Neuronal stem cell (in vitro differentiated cells): ENCODE data around the gene GLTP.
"Not testable (repeated sequence)": the region's sequence is repeated elsewhere in the genome, so short reads cannot be mapped to it uniquely, and the experiment has no call there.

Experiments
- DNase-seq: peaks from one replicate; pipeline ENCODE4 v3.0.0-alpha.2; 2013; ENCODE audit warnings: low spot score
- H2AFZ ChIP-seq: one replicate; pipeline ENCODE4 v1.6.1; 2013; ENCODE audit warnings: mild to moderate bottlenecking, low read length, inconsistent platforms
- H2AK5ac ChIP-seq: 2 replicates; pipeline ENCODE4 v1.6.1; 2013; ENCODE audit warnings: low read depth, mild to moderate bottlenecking, inconsistent platforms, low read length, moderate library complexity, mixed read lengths
- H2BK120ac ChIP-seq: 2 replicates; pipeline ENCODE4 v1.6.1; 2013; ENCODE audit warnings: low read depth, mild to moderate bottlenecking, inconsistent platforms, low read length, moderate library complexity, mixed read lengths
- H2BK12ac ChIP-seq: one replicate; pipeline ENCODE4 v1.6.1; 2013; ENCODE audit warnings: low read length, inconsistent platforms
- H2BK15ac ChIP-seq: 2 replicates; pipeline ENCODE4 v1.6.1; 2013; ENCODE audit warnings: mild to moderate bottlenecking, low read length, inconsistent platforms, mixed read lengths
- H2BK5ac ChIP-seq: one replicate; pipeline ENCODE4 v1.6.1; 2013; ENCODE audit warnings: inconsistent platforms, mild to moderate bottlenecking, low read length, moderate library complexity
- H3K14ac ChIP-seq: one replicate; pipeline ENCODE4 v1.6.1; 2013; ENCODE audit warnings: low read length, inconsistent platforms
- H3K18ac ChIP-seq: 2 replicates; pipeline ENCODE4 v1.6.1; 2013; ENCODE audit warnings: low read length, inconsistent platforms
- H3K23ac ChIP-seq: 2 replicates; pipeline ENCODE4 v1.6.1; 2013; ENCODE audit warnings: low read depth, mild to moderate bottlenecking, mixed read lengths, low read length, inconsistent platforms; ENCODE audit not compliant: poor library complexity
- H3K27ac ChIP-seq: replicated peaks from 3 replicates; pipeline ENCODE4 v1.5.1; 2013; ENCODE audit warnings: low read length, inconsistent platforms
- H3K27me3 ChIP-seq, 3 experiments: 2 replicates each; pipeline ENCODE4 v1.6.1; 2013; ENCODE audit warnings: low read length in 3 of 3, mild to moderate bottlenecking in 2 of 3, inconsistent platforms in 1 of 3, low read depth in 1 of 3, mixed read lengths in 1 of 3, moderate library complexity in 1 of 3; ENCODE audit not compliant: control insufficient read depth in 3 of 3, insufficient read depth in 3 of 3
- H3K36me3 ChIP-seq, 2 donors: replicated peaks in 1 of 2; 2 replicates each; pipeline ENCODE4 v1.6.1; 2013; ENCODE audit warnings: low read length in 2 of 2; ENCODE audit not compliant: control insufficient read depth in 2 of 2, insufficient read depth in 2 of 2
- H3K4ac ChIP-seq: 2 replicates; pipeline ENCODE4 v1.6.1; 2013; ENCODE audit warnings: inconsistent platforms, mild to moderate bottlenecking, low read length, moderate library complexity
- H3K4me1 ChIP-seq, 2 donors: 1 replicate in 1 of 2; 2 replicates in 1 of 2; pipeline ENCODE4 v1.6.1; 2013; ENCODE audit warnings: low read length in 2 of 2, low read depth in 1 of 2; ENCODE audit not compliant: control insufficient read depth in 2 of 2, insufficient read depth in 1 of 2
- H3K4me2 ChIP-seq: one replicate; pipeline ENCODE4 v1.6.1; 2013; ENCODE audit warnings: mild to moderate bottlenecking, low read length, inconsistent platforms; ENCODE audit not compliant: insufficient read depth, poor library complexity, severe bottlenecking
- H3K4me3 ChIP-seq, 2 donors: 2 replicates each; pipeline ENCODE4 v1.5.1; 2013; ENCODE audit warnings: low read length in 2 of 2, mild to moderate bottlenecking in 2 of 2, inconsistent platforms in 1 of 2, moderate library complexity in 1 of 2
- H3K79me1 ChIP-seq: one replicate; pipeline ENCODE4 v1.6.1; 2013; ENCODE audit warnings: low read depth, mild to moderate bottlenecking, inconsistent platforms, low read length, moderate library complexity
- H3K9ac ChIP-seq: one replicate; pipeline ENCODE4 v1.6.1; 2013; ENCODE audit warnings: mild to moderate bottlenecking, low read depth, low read length, inconsistent platforms; ENCODE audit not compliant: poor library complexity
- H3K9me3 ChIP-seq, 2 donors: replicated peaks in 1 of 2; 2 replicates each; pipeline versions ENCODE3 to v1.6.1; 2013; ENCODE audit warnings: low read length in 2 of 2, mild to moderate bottlenecking in 2 of 2, inconsistent platforms in 1 of 2, low read depth in 1 of 2, mixed read lengths in 1 of 2, moderate library complexity in 1 of 2; ENCODE audit not compliant: control insufficient read depth in 2 of 2, insufficient read depth in 1 of 2
- H4K8ac ChIP-seq: one replicate; pipeline ENCODE4 v1.6.1; 2013; ENCODE audit warnings: low read depth, mild to moderate bottlenecking, inconsistent platforms, low read length, moderate library complexity
- H4K91ac ChIP-seq: one replicate; pipeline ENCODE4 v1.6.1; 2013; ENCODE audit warnings: low read length, low read depth, mild to moderate bottlenecking, inconsistent platforms; ENCODE audit not compliant: poor library complexity
- WGBS, 2 donors: extraction: QIAGEN DNeasy Blood & Tissue Kit; methylation state at CpG; one replicate each; pipeline ENCODE4 v1.1.7; 2013; ENCODE audit warnings: missing lambda C conversion rate in 2 of 2, mixed read lengths in 1 of 2; ENCODE audit not compliant: insufficient read length in 2 of 2, insufficient replicate concordance in 1 of 2; ENCODE audit errors: extremely low coverage in 2 of 2; 5-methylcytosine and 5-hydroxymethylcytosine counted together

Gene GLTP

GRCh38 chr12:109900752-109901580 is 20.6 kb upstream of the GLTP start:
- Histone ChIP-seq H2BK12ac (no peak overlapping the region), H3K9ac (peak overlapping the region; percentile 85), H3K79me1 (no peaks in the 10 kb centered on the region), H3K18ac (peak overlapping the region; percentile 16), H3K23ac (no peak overlapping the region), H4K91ac (no peak overlapping the region), H3K4ac (no peak overlapping the region), H2AK5ac (no peak overlapping the region), H2BK120ac (no peak overlapping the region), H2BK15ac (no peak overlapping the region), H3K27me3 (peaks cover 0 to 1% (median 0%) of the 10 kb centered on the region in 3 experiments), H3K9me3 (no peaks in the 10 kb centered on the region), H3K36me3 (peaks cover 20 to 33% of the 10 kb centered on the region in 2 donors), H3K27ac (peak overlapping the region; percentile 53), H3K4me2 (peak overlapping the region; percentile 70), H2BK5ac (no peak overlapping the region), H4K8ac (no peak overlapping the region), H3K14ac (peak overlapping the region; percentile 5), H3K4me1 (peaks cover 3 to 5% of the 10 kb centered on the region in 2 donors), H3K4me3 (peak overlapping the region; percentile 66 to 93), H2AFZ (peak overlapping the region; percentile 90)
- WGBS, 2 donors: no CpG with 5 or more reads among the region's 16 CpGs
- DNase-seq: no peak

GRCh38 chr12:109899783-109900751 is 19.7 kb upstream of the GLTP start, which contains the start of gene TCHP:
Gene TCHP (plus strand): TSS chr12:109900274. CDS start chr12:109903027, 2,753 bp downstream.
- Histone ChIP-seq H3K4me3 (peak within 1 kb of the TSS; percentile 66 to 93), H2AK5ac (no peak within 1 kb of the TSS), H2AFZ (peak within 1 kb of the TSS; percentile 90), H2BK12ac (no peak within 1 kb of the TSS), H3K36me3 (peaks cover 18 to 24% of the 10 kb centered on the region in 2 donors), H2BK15ac (no peak within 1 kb of the TSS), H3K18ac (peak within 1 kb of the TSS; percentile 16), H2BK5ac (no peak within 1 kb of the TSS), H3K4me2 (peak within 1 kb of the TSS; percentile 70), H3K4ac (no peak within 1 kb of the TSS), H4K91ac (no peak within 1 kb of the TSS), H3K9ac (peak within 1 kb of the TSS; percentile 85), H4K8ac (no peak within 1 kb of the TSS), H3K79me1 (no peaks in the 10 kb centered on the region), H2BK120ac (no peak within 1 kb of the TSS), H3K4me1 (peaks cover 3 to 5% of the 10 kb centered on the region in 2 donors), H3K27ac (peak within 1 kb of the TSS; percentile 53), H3K27me3 (peaks cover 0 to 1% (median 0%) of the 10 kb centered on the region in 3 experiments), H3K9me3 (no peaks in the 10 kb centered on the region), H3K23ac (peak within 1 kb of the TSS; percentile 87), H3K14ac (peak within 1 kb of the TSS; percentile 5)
- DNase-seq: peak; percentile 78
- WGBS, 2 donors: no CpG with 5 or more reads among the region's 69 CpGs

GRCh38 chr12:109899345-109899744 is 19.0 kb upstream of the GLTP start:
- H2AK5ac ChIP-seq, H3K27me3 ChIP-seq, H4K91ac ChIP-seq, H4K8ac ChIP-seq, H2BK15ac ChIP-seq, H3K4me1 ChIP-seq, H2BK5ac ChIP-seq, H2BK12ac ChIP-seq, H3K23ac ChIP-seq, H3K9ac ChIP-seq, DNase-seq, H3K4ac ChIP-seq, H3K79me1 ChIP-seq, H3K4me2 ChIP-seq, H3K27ac ChIP-seq, H3K9me3 ChIP-seq, H2BK120ac ChIP-seq, H3K18ac ChIP-seq, H3K14ac ChIP-seq: not testable (repeated sequence)
- peak overlapping the region in 1 of 2 donors; percentile 66 for H3K4me3 ChIP-seq
- WGBS, 2 donors: no CpG with 5 or more reads among the region's 15 CpGs
- peak overlapping the region; percentile 90 for H2AFZ ChIP-seq
- H3K36me3 ChIP-seq: peaks cover 12 to 17% of the 10 kb centered on the region in 2 donors
